A673 (cell line): Measurements from ENCODE around the gene KRT38. TPM values are rescaled to one million over a fixed set of nuclear protein-coding genes. Genes with fewer than 3 reads are reported as not detected.

Source experiments
- BruUV-seq: library from RNA; stranded (reverse); fragments of 400-500 nt; replicated peaks from 2 replicates; lab custom pipeline; 2021; lab: Mats Ljungman, UMichigan
- CTCF ChIA-PET: fragments of 300-600 bp; sonication (Branson Sonifier 250); formaldehyde crosslinking; loops from one replicate; lab custom pipeline; 2022; ENCODE audit warnings: antibody characterized with exemption; lab: Charles Lee
- POLR2A ChIA-PET: fragments of 300-600 bp; sonication (Branson Sonifier 250); formaldehyde crosslinking; loops from one replicate; lab custom pipeline; 2022; ENCODE audit warnings: antibody characterized with exemption; ENCODE audit not compliant: low non-redundant PET; lab: Charles Lee
- DNase-seq: peaks from one replicate; pipeline ENCODE4 v3.0.0-alpha.2; 2015; ENCODE audit warnings: low spot score
- H3K27ac ChIP-seq: fragments of 200-600 bp; sonication (generic); 2 replicates; pipeline ENCODE4 v1.5.1; 2016; ENCODE audit warnings: mixed run types, low read depth, mild to moderate bottlenecking, mixed read lengths, antibody characterized with exemption, low read length; ENCODE audit not compliant: poor library complexity, severe bottlenecking
- H3K27me3 ChIP-seq: fragments of 200-600 bp; sonication (generic); replicated peaks from 2 replicates; pipeline ENCODE4 v1.6.1; 2017; ENCODE audit warnings: mixed run types, low read depth, mild to moderate bottlenecking, mixed read lengths, antibody characterized with exemption, low read length; ENCODE audit not compliant: insufficient read depth, poor library complexity
- H3K36me3 ChIP-seq: fragments of 200-600 bp; sonication (generic); 2 replicates; pipeline ENCODE4 v1.6.1; 2016; ENCODE audit warnings: mixed run types, mild to moderate bottlenecking, mixed read lengths, antibody characterized with exemption, low read length; ENCODE audit not compliant: insufficient read depth, poor library complexity, severe bottlenecking
- H3K4me1 ChIP-seq: fragments of 200-600 bp; sonication (generic); 2 replicates; pipeline ENCODE4 v1.6.1; 2017; ENCODE audit warnings: mixed run types, mild to moderate bottlenecking, mixed read lengths, antibody characterized with exemption, low read length; ENCODE audit not compliant: insufficient read depth, poor library complexity, severe bottlenecking
- H3K4me3 ChIP-seq: fragments of 200-600 bp; sonication (generic); 2 replicates; pipeline ENCODE4 v1.5.1; 2016; ENCODE audit warnings: low read depth, mixed run types, mild to moderate bottlenecking, mixed read lengths, low read length; ENCODE audit not compliant: poor library complexity, severe bottlenecking
- H3K9me3 ChIP-seq: fragments of 200-600 bp; sonication (generic); 2 replicates; pipeline ENCODE4 v1.6.1; 2016; ENCODE audit warnings: mixed run types, low read depth, mild to moderate bottlenecking, mixed read lengths, antibody characterized with exemption, low read length; ENCODE audit not compliant: poor library complexity, severe bottlenecking
- CTCF ChIP-seq: fragments of 300-800, 200-600 bp; sonication (generic); conservative IDR thresholded peaks from 2 replicates; pipeline ENCODE4 v1.5.1; 2017; ENCODE audit warnings: low read depth, mild to moderate bottlenecking, antibody characterized with exemption, low read length, moderate library complexity, mixed read lengths
- EZH2 ChIP-seq: fragments of 200-600 bp; sonication (generic); IDR thresholded peaks from 2 replicates; pipeline ENCODE4 v1.6.1; 2017; ENCODE audit warnings: borderline replicate concordance, low read depth, mild to moderate bottlenecking, mixed read lengths, antibody characterized with exemption, low read length; ENCODE audit not compliant: poor library complexity, severe bottlenecking
- intact Hi-C: fragments of 100-400 bp; cut with micrococcal nuclease; formaldehyde crosslinking; loops from one replicate; pipeline ENCODE4 v1.10.0; 2022; ENCODE audit not compliant: unreplicated experiment
- total RNA-seq: library from RNA; stranded (reverse); gene quantifications from 2 replicates; pipeline ENCODE4 v1.2.3, GENCODE V29; 2021

The KRT38 gene
- total RNA-seq, 1 experiment from 2014 or later = not detected

- POLR2A ChIA-PET = no interaction called here
- intact Hi-C loops = no loop called here
- BruUV-seq = no TSS peak
Observed at GRCh38 chr17:41475421-41475820, 34.6 kb upstream of the KRT38 start.

DNA sequence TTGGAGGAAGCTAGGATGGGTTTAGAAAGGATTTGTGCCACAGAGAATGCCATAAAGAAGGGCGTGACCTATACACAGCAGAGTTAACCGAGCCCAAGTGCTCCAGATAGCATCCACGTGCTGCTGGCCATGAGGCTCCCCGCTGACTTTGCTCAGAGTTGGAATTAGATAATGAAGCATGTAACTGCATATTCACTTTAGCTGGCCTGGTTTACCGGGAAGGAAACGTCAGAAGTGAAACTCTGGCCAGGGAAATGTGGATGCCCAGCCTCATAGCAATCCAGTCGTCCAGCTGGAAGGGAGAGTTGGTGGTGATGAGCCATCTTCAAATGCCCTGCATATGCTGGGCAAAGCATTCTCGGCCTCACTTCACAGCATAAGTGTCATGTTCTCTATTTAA, 34.1 kb upstream of the KRT38 start:
- no peak for TF ChIP-seq EZH2
- TF ChIP-seq CTCF = no peak
- POLR2A ChIA-PET = no interaction called here
- Histone ChIP-seq H3K9me3 (no peaks in the 10 kb centered on the region), H3K36me3 (no peaks in the 10 kb centered on the region), H3K4me3 (no peak overlapping the region), H3K4me1 (no peaks in the 10 kb centered on the region), H3K27ac (no peak overlapping the region), H3K27me3 (no peaks in the 10 kb centered on the region)
- intact Hi-C loops = no loop called here
- DNase-seq = no peak
- BruUV-seq = no TSS peak
- CTCF ChIA-PET = no interaction called here

More at GRCh38 chr17:41475421-41475820, 34.6 kb upstream of the KRT38 start:
- Histone ChIP-seq H3K36me3 (no peaks in the 10 kb centered on the region), H3K9me3 (no peaks in the 10 kb centered on the region), H3K4me1 (no peaks in the 10 kb centered on the region), H3K4me3 (no peak overlapping the region), H3K27ac (no peak overlapping the region), H3K27me3 (no peaks in the 10 kb centered on the region)
- no peak for DNase-seq
- CTCF ChIA-PET = no interaction called here
- TF ChIP-seq EZH2 (no peak), CTCF (no peak)

- intact Hi-C loops = no loop called here
- Histone ChIP-seq H3K4me1 (no peaks in the 10 kb centered on the region), H3K4me3 (no peak overlapping the region), H3K27ac (no peak overlapping the region), H3K9me3 (no peaks in the 10 kb centered on the region), H3K27me3 (no peaks in the 10 kb centered on the region), H3K36me3 (no peaks in the 10 kb centered on the region)
- no peak for DNase-seq
- BruUV-seq = no TSS peak
- ChIA-PET CTCF (no interaction called here), POLR2A (no interaction called here)
- TF ChIP-seq EZH2 (no peak), CTCF (no peak)
Observed at GRCh38 chr17:41468346-41468745, 27.6 kb upstream of the KRT38 start.
